Chondrocyte (in vitro differentiated cells): ENCODE results near the gene AP3S2. TPM values are rescaled to one million over a fixed set of nuclear protein-coding genes. Genes with fewer than 3 reads are reported as not detected.

ENCODE experiments used
- DNase-seq: peaks from one replicate; pipeline ENCODE4 v3.0.0; 2021; ENCODE audit warnings: mixed read lengths, low spot score
- H3K27ac Mint-ChIP-seq: one replicate; pipeline ENCODE4 v1.8.0; 2021; ENCODE audit warnings: mild to moderate bottlenecking, moderate library complexity, mixed read lengths; ENCODE audit not compliant: unreplicated experiment
- H3K27me3 Mint-ChIP-seq: 2 replicates; pipeline ENCODE4 v1.8.0; 2021; ENCODE audit warnings: low read depth, mixed read lengths
- H3K36me3 Mint-ChIP-seq: 2 replicates; pipeline ENCODE4 v1.8.0; 2021; ENCODE audit warnings: low read depth, mixed read lengths
- H3K4me1 Mint-ChIP-seq: 2 replicates; pipeline ENCODE4 v1.8.0; 2021; ENCODE audit warnings: low read depth, mild to moderate bottlenecking, mixed read lengths
- H3K4me3 Mint-ChIP-seq: one replicate; pipeline ENCODE4 v1.8.0; 2021; ENCODE audit warnings: mild to moderate bottlenecking, moderate library complexity, mixed read lengths; ENCODE audit not compliant: unreplicated experiment
- H3K9me3 Mint-ChIP-seq: 2 replicates; pipeline ENCODE4 v1.8.0; 2021; ENCODE audit warnings: low read depth, mixed read lengths
- CTCF ChIP-seq: fragments of 200-600 bp; sonication (generic); IDR thresholded peaks from 2 replicates; pipeline ENCODE4 v1.5.0; 2021; ENCODE audit warnings: antibody characterized with exemption, mild to moderate bottlenecking, moderate library complexity
- total RNA-seq: library from RNA; stranded (reverse); gene quantifications from 3 replicates; pipeline ENCODE4 v1.2.1, GENCODE V29; 2021

Gene AP3S2
- total RNA-seq, 1 donor from 2014 or later = 24.4 TPM

DNA sequence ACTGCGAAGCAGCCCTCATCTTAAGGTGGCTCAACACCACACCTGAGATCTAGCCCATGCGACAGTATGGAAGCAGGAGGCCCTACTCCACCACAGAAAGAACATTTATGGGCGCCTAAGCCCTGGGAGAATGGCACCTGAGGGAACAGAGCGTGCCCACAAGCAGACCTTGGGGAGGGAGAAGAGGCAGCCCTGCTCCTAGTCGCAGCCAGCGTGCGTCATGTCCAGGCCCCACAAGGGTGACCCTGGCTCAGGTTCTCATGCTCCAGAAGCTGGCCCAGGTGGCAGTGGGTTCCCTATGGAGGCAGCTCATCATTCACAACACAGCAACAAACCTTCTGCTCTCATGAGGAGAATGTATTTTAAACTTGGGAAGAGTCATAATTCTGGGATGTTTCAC lies 59.8 kb downstream of the AP3S2 start:
- DNase-seq = no peak
- Mint-ChIP-seq H3K27me3 (no peaks in the 10 kb centered on the region), H3K36me3 (peaks cover 23% of the 10 kb centered on the region), H3K4me1 (peaks cover 56% of the 10 kb centered on the region), H3K9me3 (no peaks in the 10 kb centered on the region), H3K4me3 (no peak overlapping the region), H3K27ac (no peak overlapping the region)
- TF ChIP-seq CTCF = no peak

DNA sequence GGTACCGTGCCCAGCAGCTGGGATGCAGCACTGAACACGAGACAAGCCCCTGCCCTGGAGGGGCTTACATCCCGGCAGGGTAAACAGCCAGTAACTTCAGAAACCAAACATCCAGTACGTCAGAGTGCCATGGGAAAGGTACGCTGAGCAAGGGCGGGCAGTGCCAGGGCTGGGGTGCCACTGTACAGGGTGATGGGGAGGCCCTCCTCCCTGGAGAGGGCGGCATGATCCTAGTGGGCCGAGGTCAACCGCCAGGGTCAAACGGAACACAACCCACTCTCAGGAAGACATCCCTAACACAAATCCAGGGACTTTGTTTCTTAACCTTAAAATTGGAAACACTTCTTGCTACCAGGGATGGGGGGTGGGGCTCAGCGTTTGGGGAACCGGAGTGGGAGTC lies 63.2 kb downstream of the AP3S2 start:
- H3K4me1 Mint-ChIP-seq = peaks cover 32% of the 10 kb centered on the region
- H3K27me3 Mint-ChIP-seq = no peaks in the 10 kb centered on the region
- TF ChIP-seq CTCF = no peak
- no peaks in the 10 kb centered on the region for H3K9me3 Mint-ChIP-seq
- DNase-seq = no peak
- H3K36me3 Mint-ChIP-seq = peaks cover 21% of the 10 kb centered on the region
- no peak overlapping the region for H3K4me3 Mint-ChIP-seq
- H3K27ac Mint-ChIP-seq = no peak overlapping the region

- Mint-ChIP-seq H3K9me3 (no peaks in the 10 kb centered on the region), H3K36me3 (peaks cover 17% of the 10 kb centered on the region), H3K27me3 (no peaks in the 10 kb centered on the region), H3K4me3 (no peak overlapping the region), H3K4me1 (peaks cover 37% of the 10 kb centered on the region), H3K27ac (peak overlapping the region; percentile 0)
- no peak for TF ChIP-seq CTCF
- no peak for DNase-seq
Measured at GRCh38 chr15:89829616-89830440, 64.0 kb downstream of the AP3S2 start.

GRCh38 chr15:89829161-89829560 lies 64.6 kb downstream of the AP3S2 start:
- DNase-seq = no peak
- Mint-ChIP-seq H3K4me3 (no peak overlapping the region), H3K9me3 (no peaks in the 10 kb centered on the region), H3K27ac (peak overlapping the region; percentile 0), H3K27me3 (no peaks in the 10 kb centered on the region), H3K36me3 (peaks cover 12% of the 10 kb centered on the region), H3K4me1 (peaks cover 38% of the 10 kb centered on the region)
- TF ChIP-seq CTCF = no peak

- Mint-ChIP-seq H3K4me1 (peaks cover 42% of the 10 kb centered on the region), H3K4me3 (no peak overlapping the region), H3K36me3 (peaks cover 5% of the 10 kb centered on the region), H3K27ac (peak overlapping the region; percentile 67), H3K27me3 (no peaks in the 10 kb centered on the region), H3K9me3 (no peaks in the 10 kb centered on the region)
- DNase-seq = no peak
- TF ChIP-seq CTCF = no peak
Measured at GRCh38 chr15:89828281-89829145, 65.3 kb downstream of the AP3S2 start.
